Testis (tissue), 2 donors: ENCODE results near the gene TGM2.

Source experiments
- POLR2A ChIP-seq: fragments of 450-650 bp; IDR thresholded peaks from one replicate; pipeline ENCODE4 v1.6.1; 2017; ENCODE audit warnings: antibody characterized with exemption, mild to moderate bottlenecking, moderate library complexity
- TF ChIP-seq, protein P1 (sequence below), 3 experiments: fragments of 450-650 bp in 2 of 3; fragments of 200-600 bp in 1 of 3; sonication (generic) in 1 of 3; IDR thresholded peaks; one replicate each; pipeline ENCODE4 v1.5.1; 2016 to 2019; ENCODE audit warnings: antibody characterized with exemption in 3 of 3, mild to moderate bottlenecking in 2 of 3, moderate library complexity in 1 of 3

DNA sequence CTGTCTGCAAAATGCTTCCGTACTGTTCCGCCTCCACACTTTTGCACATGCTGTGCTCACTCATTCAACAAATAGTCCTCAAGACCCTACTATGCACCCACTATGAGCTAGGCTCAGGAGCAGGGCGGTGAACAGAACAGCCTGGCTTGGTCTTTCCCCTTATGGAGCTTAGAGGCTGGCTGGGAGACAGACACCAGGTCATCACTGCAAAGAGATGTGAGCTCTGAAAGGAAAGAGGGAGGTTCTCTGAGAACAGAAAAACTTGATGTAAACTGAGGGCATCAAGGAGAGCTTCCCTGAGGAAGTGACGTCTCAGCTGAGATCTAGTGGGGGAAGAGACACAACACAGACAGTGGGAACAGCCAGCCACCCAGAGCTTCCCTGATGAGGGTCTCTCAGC, 31.0 kb upstream of the TGM2 start:
- no peak for TF ChIP-seq POLR2A
- TF ChIP-seq, protein P1, sequence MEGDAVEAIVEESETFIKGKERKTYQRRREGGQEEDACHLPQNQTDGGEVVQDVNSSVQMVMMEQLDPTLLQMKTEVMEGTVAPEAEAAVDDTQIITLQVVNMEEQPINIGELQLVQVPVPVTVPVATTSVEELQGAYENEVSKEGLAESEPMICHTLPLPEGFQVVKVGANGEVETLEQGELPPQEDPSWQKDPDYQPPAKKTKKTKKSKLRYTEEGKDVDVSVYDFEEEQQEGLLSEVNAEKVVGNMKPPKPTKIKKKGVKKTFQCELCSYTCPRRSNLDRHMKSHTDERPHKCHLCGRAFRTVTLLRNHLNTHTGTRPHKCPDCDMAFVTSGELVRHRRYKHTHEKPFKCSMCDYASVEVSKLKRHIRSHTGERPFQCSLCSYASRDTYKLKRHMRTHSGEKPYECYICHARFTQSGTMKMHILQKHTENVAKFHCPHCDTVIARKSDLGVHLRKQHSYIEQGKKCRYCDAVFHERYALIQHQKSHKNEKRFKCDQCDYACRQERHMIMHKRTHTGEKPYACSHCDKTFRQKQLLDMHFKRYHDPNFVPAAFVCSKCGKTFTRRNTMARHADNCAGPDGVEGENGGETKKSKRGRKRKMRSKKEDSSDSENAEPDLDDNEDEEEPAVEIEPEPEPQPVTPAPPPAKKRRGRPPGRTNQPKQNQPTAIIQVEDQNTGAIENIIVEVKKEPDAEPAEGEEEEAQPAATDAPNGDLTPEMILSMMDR (IDR thresholded peaks at IDR 0.05): no peak
